ENCODE measurements around the gene SOX2.

- no peak for TF ChIP-seq CTCF (IDR thresholded peaks at IDR 0.05; ENCODE audit: poor library complexity)
- no peak for TF ChIP-seq EZH2phosphoT487 (IDR thresholded peaks at IDR 0.05; ENCODE audit: low read depth, severe bottlenecking, unreplicated experiment)
- TF ChIP-seq EZH2 (IDR thresholded peaks at IDR 0.05; ENCODE audit: borderline replicate concordance) = no peak
These were observed 12.4 kb upstream of the SOX2 start for GRCh38 chr3:181699171-181699903.
